ELF-1 (cell line): ENCODE results near the gene SOHLH1.

Source experiments
- DNase-seq: peaks from one replicate; pipeline ENCODE4 v3.0.0-alpha.2; 2016; ENCODE audit warnings: low read depth, low spot score

Gene SOHLH1

GRCh38 chr9:135661816-135662560 lies 37.3 kb downstream of the SOHLH1 start:
- DNase-seq: peak; percentile 36

- DNase-seq: no peak
Measured at GRCh38 chr9:135660407-135660806, 38.9 kb downstream of the SOHLH1 start.

- no peak for DNase-seq
Measured at GRCh38 chr9:135659252-135659651, 40.0 kb downstream of the SOHLH1 start.

GRCh38 chr9:135657416-135657815 lies 41.9 kb downstream of the SOHLH1 start:
- DNase-seq: no peak

GRCh38 chr9:135655317-135655716 lies 44.0 kb downstream of the SOHLH1 start:
- DNase-seq: no peak

GRCh38 chr9:135650408-135650807 lies 48.9 kb downstream of the SOHLH1 start:
- no peak for DNase-seq

GRCh38 chr9:135649508-135649907 lies 49.8 kb downstream of the SOHLH1 start:
- no peak for DNase-seq

- no peak for DNase-seq
Measured at GRCh38 chr9:135648494-135649410, 50.5 kb downstream of the SOHLH1 start.

GRCh38 chr9:135647884-135648283 lies 51.4 kb downstream of the SOHLH1 start:
- no peak for DNase-seq

- DNase-seq: no peak
Measured at GRCh38 chr9:135644631-135645218, 54.6 kb downstream of the SOHLH1 start.
